GM12891 (cell line): ENCODE results near the gene KDM4C.

Source experiments
- POLR2A ChIP-seq: IDR thresholded peaks from 2 replicates; pipeline ENCODE4 v1.6.1; 2011; ENCODE audit warnings: low read depth, low read length, control low read depth
- POLR2AphosphoS5 ChIP-seq: IDR thresholded peaks from 2 replicates; pipeline ENCODE4 v1.6.1; 2011; ENCODE audit warnings: low read depth, low read length, control low read depth
- TAF1 ChIP-seq: IDR thresholded peaks from 2 replicates; pipeline ENCODE4 v1.6.1; 2011; ENCODE audit warnings: low read depth, low read length, control low read depth

DNA sequence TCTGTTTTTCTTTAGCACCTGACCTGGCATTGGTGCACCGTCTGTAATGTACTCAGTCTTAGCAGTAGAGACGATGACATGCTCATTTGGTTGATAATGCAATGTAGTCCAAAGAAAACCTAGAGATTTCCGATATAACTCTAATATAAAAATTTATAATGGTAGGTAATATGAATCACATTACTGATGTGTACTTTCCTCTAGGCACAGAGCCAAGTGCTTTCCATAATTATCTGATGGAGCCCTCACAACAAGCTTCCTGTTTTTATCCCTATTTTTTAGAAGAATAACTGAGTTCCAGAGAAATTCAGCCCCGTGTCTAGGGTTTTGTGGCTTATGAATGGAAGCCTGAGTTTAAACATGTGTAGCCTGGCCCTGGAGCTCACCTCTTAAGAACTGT lies 53.7 kb downstream of the KDM4C start:
- TF ChIP-seq POLR2AphosphoS5 (no peak), POLR2A (no peak), TAF1 (no peak)
